Stimulated activated CD8-positive, alpha-beta memory T cell treated with anti-CD3 and anti-CD28 coated beads, Interleukin-7, amount 100 ng/mL, for 48 hours (primary cell): ENCODE measurements around the gene GP2.
"Not testable (repeated sequence)": the region's sequence is repeated elsewhere in the genome, so short reads cannot be mapped to it uniquely, and the experiment has no call there.

Experiments
- DNase-seq, 2 donors: peaks; one replicate each; pipeline ENCODE4 v3.0.0-alpha.2; 2020; ENCODE audit warnings: low read depth in 1 of 2; ENCODE audit errors: extremely low read depth in 1 of 2

GP2 gene

DNA sequence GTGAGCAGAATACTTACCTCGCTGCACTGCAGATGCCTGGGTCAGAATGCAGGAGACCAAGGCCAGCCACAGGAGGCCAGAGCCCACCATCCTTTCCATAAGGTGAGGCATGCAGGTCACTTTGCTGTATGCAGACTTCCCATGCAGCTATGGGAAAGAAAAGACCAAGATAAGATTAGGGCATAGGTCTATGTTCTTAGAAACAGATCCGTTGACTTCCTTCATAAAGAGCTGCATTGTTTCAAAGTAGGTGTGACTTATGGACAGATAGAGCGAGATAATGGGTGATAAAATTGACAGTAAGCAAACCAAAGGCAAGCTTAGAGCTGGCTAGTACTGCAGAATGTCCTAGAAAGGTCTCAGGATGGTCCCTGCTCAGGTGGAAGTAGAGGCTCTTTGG, 992 bp downstream of the GP2 start:
- no peak for DNase-seq

DNA sequence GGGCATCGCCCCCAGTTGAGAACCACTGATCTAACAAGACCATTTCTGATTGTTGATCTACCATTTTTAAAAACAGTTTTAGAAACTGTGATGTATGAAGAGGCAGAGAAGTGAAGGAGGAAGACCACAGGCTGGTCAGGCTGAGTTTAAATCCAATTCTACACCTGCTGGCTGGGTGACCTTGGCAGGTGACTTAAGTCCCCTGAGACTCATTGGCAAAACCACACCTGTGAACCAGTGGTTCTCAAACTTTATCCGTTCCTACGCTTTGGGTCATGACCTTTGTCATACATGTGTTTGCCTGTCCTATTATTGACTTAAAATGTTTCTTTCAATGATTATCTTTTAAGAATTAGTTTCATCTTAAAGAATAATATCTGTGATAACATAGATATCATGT, 2.3 kb downstream of the GP2 start:
- no peak for DNase-seq

DNA sequence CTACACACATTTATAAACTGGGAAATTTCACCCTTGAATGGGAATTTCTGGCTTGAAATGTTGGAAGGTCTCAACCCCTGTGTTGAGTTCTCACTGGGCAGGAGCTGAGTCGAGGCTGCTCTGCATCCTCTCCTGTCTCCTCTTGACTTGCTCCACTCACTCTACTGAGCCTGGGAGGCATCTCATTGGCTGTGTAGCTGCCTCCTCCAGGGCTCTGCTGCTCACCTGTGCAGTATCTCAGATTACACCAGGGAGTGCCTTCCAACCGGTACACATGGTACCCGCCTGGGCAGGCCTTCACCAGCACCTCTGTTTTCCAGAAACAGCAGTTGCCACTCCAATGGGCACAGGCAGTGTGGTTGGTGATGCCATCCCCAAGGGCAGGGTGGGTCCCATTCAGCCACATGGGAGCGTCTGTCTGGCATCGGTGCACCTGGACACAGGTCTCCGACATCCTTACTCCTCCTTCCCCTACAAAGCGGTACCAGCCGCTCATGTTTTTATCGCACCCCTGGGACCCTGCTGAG, 3.7 kb downstream of the GP2 start:
- no peak for DNase-seq

DNA sequence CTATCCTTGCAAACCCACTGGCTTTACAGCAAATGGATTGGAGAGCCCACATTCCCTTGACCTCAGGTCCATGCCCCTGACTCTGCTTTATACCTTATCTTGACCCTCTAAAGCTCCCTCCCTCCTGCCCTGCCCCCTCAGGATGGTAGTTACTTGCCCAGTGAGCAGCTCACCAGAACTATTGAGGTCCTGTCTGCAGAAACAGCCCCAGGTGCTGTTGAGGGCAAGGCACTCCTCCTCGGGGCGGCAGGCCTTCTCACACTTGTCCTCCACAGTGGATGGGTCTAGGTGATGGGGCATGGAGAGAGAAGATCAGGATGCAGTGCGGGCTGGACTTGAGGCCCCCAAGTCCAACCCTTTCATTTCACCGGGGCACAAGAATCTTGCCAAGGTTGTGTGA, 4.6 kb downstream of the GP2 start:
- no peak for DNase-seq

DNA sequence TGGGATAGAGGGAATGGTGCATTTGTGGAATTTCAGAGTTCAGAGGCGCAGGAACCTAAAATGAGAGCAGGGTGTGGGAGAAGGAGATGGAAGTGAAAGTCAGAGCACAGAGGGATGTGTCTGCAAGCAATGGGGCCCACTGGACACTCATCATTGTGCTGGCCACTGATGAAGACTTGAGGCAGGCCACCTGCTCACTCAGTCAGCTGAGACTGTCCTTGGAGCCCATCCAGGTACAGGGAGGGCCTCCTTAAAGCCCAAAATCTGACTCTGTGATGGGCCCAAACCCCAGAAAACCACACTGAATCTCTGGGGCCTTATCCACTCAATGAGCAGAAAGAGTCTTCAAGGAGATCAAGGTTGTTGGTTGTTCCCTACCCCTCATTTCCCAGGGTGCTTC, 5.6 kb downstream of the GP2 start:
- no peak for DNase-seq

DNA sequence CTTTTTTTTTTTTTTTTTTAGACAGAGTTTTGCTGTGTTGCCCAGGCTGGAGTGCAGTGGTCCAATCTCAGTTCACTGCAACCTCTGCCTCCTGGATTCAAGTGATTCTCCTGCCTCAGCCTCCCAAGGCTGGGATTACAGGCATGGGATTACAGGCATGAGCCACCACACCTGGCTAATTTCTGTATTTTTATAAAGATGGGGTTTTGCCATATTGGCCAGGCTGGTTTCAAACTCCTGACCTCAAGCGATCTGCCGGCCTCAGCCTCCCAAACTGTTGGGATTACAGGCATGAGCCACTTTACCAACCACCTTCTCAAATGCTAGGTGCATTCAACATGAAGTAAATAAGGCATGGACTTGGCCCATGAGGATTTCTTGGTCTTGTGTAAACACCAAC, 6.3 kb downstream of the GP2 start:
- not testable (repeated sequence) for DNase-seq

DNA sequence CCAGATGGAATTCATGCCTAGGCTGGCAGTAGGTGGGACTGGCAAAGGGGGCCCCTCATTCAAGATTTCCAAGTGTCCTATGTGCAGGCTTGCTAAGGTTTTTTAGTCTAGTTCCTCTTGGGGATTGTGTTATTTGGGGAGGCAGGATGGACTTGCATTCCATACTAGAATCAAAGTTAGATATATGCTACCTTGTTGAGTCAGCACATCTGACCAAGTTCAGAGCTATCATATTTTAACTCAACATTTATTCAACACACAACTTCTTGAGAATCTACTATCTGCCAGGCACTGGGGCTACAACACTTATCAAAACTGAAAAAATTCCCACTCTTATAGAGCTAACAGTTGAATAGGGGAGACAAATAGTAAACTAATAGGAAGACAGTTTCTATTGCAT, 6.7 kb downstream of the GP2 start:
- DNase-seq = no peak

DNA sequence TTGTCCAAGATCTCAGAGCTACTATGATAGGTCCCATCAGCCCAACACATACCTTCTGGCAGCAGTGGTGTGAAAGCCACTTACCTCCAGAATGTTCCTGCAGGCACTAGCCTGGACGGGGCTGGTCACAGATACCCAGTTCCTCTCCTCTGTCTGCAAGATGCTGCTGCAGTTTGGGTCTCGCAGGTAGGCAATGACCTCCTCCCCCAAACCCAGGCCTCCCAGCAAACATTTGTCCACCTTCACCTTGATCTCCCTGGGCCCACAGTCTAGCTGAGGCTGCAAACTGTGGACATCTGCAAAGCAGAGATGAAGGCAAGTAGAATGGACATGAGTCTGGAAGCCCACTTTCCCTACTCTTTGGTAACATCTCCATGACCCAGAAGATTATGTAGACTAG, 7.1 kb downstream of the GP2 start:
- DNase-seq = no peak

DNA sequence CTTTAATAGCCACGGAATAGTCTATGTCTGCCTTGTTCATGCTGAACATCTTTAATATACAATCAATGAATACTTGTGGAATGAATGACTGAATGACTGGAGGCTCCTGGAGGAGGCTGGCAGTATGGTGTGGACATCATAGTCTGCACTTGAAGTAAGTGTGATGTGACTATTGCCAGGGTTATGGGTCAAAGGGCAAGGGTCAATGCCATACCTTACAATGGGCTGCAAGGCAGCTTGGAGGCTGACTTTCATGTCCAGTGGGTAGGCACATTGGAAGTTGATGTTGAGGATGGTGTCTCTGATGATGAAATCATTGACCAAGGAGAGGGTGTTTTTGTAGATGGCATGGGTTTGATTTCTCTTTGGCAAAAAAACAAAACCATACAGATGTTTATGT, 7.9 kb downstream of the GP2 start:
- no peak for DNase-seq

DNA sequence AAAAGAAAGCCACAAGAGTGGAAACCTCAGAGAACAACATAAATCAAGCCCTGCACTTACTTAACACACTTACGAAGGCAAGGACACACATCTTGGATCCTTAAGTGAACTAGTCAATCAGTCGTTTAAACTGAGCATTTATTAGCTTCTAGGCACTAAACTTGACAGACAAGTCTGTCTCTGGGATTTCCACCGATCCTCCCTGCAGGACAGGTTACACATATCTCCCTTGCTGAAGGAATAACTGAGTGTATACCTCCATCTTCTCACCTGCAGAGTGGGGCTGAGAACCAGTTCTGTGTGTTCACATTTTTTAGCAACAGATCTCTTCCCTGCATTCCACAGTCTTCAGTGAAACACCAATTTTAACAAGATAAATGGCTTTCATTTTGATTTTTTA, 8.9 kb downstream of the GP2 start:
- DNase-seq = no peak

DNA sequence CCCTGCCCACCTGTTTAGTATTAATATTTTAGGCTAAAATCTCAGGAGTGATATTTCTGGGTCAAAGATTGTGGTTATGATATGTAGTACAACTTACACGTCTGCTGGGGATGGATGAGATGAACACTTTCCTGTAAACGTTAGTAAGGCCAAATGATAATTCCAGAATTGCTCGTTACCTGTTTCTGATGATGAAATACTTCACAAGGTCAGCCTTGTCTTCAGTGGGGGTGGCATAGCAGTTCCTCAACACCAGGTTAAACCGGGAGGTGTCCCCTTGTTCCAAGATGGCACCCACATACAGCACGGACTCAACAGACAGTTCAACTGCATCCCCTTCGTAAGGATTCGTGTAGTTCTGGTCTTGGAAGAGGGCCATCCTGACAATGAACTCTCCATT, 9.3 kb downstream of the GP2 start:
- no peak for DNase-seq

DNA sequence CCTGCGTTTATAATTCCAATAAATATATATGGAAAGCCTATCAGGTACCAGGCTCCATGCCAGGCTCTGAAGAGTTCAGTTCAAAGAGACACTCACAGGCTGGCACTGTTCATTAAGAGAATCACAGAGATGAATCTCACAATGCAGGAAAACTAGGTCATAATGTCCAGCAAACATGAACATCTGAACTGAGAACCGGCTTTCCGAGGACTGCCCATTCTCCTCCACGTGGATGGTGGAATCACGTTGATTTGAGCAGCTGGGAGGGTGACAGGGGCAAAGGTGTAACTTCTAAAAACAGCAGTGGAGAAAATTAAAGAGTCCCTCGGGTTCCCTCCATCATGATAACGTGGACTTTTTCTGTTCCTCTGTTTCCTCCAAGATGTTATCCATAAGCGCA, 10.2 kb downstream of the GP2 start:
- DNase-seq = no peak

DNA sequence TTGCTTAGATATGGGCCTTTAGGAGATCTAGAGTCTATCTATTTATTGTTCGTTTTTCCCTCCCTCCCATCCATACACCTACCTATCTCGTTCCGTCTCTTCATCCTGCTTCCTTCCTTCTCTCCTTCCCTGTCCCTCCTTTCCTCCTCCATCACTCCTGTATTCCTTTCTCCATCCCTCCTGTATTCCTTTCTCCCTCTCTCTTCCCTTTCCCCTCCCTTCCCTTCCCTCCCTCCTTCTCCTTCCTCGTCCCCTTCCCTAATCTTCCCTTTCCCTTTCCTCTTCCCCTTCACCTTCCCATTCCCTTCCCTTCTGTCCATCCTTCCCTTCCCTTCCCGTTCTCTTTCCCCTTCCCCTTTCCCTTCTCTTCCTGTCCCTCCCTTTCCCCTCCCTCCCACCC, 10.6 kb downstream of the GP2 start:
- DNase-seq = no peak

DNA sequence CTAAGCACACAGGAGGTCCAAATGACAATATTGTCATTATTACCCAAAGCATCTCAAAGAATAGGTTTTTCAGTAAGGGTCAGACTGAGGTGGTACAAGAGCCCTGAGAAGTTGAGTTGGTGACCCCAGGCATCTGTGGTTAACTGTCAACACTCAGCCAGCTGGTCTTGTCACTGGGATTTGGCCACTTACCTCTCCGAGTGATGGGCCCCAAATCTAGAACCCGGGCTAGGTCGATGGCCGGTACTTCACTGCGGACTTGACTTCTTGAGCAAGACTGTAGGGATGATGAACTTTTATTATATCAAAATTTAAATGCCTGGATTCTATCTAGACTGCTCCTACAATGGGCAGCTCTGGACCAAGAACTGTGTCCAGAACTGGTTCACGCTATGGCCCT, 11.5 kb downstream of the GP2 start:
- DNase-seq = no peak

DNA sequence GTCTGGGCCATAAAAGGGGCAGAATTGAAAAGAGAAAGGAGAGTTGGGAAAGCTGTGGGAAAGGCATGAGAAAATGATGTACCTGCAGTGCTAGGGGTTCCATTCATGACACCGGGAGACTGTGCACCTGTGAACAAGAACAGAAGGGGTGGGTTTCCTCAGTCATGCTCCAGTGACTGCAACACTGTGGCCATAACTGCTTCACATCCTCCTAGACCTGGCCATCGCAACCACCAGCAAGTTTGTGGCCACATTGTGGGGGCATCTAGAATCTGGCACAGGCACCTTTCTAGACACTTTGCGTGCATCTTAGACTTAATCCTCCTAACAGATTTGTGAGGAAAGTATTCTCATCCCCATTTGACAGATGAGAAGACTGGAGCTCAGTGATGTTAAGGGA, 12.7 kb downstream of the GP2 start:
- DNase-seq = no peak

DNA sequence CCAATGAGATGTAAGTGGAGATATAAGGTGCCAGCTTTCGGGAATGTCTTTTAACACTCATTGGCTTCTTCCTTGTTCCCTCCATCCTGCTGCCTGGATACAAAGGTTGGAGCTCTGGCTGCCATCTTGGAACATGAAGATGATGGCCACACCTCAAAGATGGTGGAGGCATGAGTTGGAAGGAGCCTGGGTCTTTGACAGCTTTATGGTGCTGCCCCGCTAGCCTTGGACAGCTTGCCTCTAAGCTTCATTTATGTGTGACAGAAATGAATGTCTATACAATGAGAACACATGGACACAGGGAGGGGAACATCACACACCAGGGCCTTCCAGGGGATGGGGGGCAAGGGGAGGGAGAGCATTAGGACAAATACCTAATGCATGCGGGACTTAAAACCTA, 13.6 kb downstream of the GP2 start:
- no peak for DNase-seq

DNA sequence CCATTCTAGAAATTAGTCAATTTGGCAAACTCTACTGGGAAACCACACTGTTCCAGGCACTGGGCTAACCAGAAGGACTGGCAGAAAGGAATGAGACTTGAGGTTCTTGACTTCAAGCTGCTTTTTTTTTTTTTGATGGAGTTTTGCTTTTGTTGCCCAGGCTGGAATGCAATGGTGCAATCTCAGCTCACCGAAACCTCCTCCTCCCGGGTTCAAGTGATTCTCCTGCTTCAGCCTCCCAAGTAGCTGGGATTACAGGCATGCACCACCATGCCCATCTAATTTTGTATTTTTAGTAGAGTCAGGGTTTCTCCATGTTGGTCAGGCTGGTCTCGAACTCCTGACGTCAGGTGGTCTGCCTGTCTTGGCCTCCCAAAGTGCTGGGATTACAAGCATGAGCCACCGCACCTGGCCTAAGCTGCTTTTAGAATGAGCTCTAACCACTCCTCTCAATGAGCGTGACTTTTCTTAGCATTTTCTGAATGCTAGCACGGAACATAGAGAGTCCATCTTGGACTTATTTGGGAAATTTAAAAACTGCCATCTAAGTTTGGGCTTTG, 14.7 kb downstream of the GP2 start:
- not testable (repeated sequence) for DNase-seq

DNA sequence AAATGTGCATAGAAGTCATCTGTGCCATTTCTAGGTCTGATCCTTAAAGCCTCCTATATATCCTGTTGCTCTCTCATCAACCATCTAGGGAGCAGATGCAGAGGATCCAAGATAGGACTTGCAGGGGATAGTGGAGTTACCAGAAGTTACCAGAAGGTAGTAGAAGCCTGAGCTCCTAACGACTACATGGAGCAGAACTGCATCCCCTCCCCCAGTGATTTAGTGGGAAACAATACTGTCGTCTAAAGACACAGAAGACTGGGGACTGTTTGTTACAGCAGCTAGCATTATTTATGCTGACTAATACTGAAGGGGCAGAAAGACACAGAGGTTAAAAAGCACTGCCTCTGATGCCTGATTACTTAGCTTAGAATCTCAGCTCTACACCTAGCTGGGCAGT, 15.8 kb downstream of the GP2 start:
- DNase-seq = no peak

DNA sequence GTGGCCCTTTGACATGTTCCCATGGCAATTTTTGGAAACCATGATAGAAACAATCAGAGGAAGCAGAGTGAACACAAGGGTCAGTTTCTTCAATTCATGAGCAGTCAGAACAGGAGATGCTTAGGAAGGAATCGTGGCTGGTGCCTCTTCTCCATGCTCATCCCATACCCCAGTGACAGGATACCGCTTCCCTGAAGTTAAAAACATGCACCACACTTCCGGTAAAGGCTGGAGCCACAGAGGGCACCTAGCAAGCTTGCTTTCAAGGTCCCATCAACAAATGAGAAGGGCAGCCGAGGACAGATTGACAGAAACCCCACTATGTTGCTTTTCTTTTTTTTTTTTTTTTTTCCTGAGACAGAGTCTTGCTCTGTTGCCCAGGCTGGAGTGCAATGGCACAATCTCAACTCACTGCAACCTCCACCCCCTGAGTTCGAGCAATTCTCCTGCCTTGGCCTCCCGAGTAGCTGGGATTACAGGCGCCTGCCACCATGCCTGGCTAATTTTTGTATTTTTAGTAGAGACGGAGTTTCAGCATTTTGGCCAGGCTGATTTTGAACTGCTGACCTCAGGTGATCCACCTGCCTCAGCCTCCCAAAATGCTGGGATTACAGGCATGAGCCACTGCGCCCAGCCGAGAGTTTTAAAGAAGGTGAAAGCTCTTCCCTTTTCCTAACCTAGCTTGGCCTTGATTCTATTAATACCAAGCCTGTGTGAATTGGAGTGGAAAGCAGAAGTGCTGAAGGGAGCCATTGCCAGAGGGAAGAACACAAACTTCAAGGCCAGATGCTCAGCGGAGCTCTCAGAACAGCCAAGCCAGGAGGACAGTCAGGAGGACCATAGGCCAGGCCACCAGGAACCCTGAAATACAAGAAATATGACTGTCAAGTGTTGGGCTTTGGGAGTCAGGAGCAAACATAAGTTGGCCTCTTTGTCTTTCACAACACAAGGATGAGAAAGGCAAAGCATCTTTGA, 16.6 kb downstream of the GP2 start:
- DNase-seq = no peak

DNA sequence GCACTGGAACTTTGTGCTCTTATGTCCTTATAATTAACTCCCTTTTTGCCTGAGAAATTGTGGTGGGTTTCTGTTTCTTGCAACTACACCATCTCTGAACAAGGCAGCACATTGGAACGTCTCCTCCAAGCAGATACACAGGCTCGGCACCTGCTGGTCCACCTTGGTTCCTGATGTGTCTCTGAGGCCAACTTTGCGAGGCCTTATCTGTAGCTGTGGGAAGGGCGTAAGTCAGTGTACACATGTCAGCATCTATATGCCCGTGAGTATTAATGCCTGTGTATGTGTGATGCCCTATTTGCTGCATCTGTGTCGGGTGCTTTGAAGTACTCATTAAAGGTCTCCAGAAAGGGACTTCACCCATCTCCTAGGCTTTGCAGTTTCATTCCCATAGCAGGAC, 17.5 kb downstream of the GP2 start:
- DNase-seq = no peak

DNA sequence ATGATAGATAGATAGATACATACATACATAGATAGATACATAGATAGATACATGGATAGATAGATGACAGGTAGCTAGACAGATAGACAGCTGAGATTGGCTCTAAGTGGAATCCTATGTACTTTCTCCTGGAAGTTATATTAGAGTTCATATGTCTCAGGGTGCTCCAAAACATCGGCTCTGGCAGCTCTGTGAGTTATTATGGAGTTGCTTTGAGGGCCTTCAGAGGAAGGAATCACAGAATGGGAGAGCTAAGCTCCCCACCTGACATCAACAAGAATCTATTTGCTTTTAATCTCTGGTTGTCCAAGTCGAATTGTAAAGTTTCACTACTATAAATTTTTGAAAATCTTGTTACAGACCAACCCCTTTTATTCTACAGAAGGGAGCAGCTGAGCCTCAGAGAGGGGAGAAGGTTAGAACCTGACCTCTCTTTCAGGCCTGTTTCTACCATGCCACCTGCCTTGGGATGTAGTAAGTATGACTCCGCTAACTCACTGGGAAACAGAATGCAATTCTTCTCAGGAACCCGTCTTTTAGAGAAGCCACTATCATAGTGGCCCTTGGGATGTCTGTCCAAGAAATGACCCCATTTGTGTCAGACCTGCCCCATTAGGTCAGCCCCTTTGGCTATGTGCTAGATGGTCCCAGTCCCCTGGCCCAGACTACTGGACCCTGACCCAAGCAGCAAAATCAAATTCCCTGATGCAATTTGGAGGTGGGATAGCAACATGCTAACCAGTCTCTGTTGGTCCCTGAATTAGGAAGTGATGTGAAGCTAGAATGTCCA, 18.3 kb downstream of the GP2 start:
- no peak for DNase-seq

DNA sequence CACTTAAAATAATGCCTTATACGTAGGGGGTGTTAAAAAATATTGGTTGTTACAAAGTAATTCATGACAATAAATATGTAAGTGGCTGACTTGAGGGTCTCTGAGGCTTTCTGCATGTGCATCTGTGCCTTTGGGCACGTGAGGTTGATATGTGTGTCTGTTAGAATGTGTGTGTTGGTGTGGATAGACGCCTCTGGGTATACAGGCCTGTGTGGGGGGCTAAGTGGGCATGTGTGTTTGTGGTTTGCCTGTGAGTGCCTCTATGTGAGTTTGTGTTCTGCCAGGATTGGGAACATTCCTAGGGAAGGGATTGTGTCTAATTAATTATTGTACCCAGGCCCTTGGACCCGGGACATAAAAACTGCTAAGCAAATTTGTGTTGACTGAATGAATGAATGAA, 19.0 kb downstream of the GP2 start:
- no peak for DNase-seq
